ENCODE data around the gene DIO2.

Gene DIO2
- 0 to 0.18 (median 0) reads per million in 4 experiments for total RNA-seq

- no peak for DNase-seq
These were observed at the start of gene DIO2 for GRCh38 chr14:80211153-80212022. DIO2 (minus strand) TSS chr14:80211504; CDS start chr14:80211472, 32 bp downstream.

GRCh38 chr14:80260645-80261044 lies 49.3 kb upstream of the DIO2 start:
- DNase-seq: no peak

- no peak for DNase-seq
These were observed 28.3 kb upstream of the DIO2 start for GRCh38 chr14:80239631-80240030.

GRCh38 chr14:80237143-80237542 lies 25.8 kb upstream of the DIO2 start:
- no peak for DNase-seq

GRCh38 chr14:80233470-80234089 lies 22.3 kb upstream of the DIO2 start:
- no peak for DNase-seq

GRCh38 chr14:80231702-80232101 lies 20.4 kb upstream of the DIO2 start:
- DNase-seq: no peak

GRCh38 chr14:80223696-80224465 lies 12.6 kb upstream of the DIO2 start:
- no peak for DNase-seq

- no peak for DNase-seq
These were observed 5.5 kb upstream of the DIO2 start for GRCh38 chr14:80216818-80217217.

- DNase-seq: no peak
These were observed 4.7 kb upstream of the DIO2 start for GRCh38 chr14:80215756-80216581.

- no peak for DNase-seq
These were observed 3.8 kb upstream of the DIO2 start for GRCh38 chr14:80215081-80215480.

- DNase-seq: no peak
These were observed 2.3 kb upstream of the DIO2 start for GRCh38 chr14:80213602-80214001.

GRCh38 chr14:80212023-80212397 lies 706 bp upstream of the DIO2 start:
- DNase-seq: no peak

- DNase-seq: no peak
These were observed 2.8 kb downstream of the DIO2 start for GRCh38 chr14:80208461-80208860.

GRCh38 chr14:80206351-80207080 lies 4.8 kb downstream of the DIO2 start:
- DNase-seq: no peak

- no peak for DNase-seq
These were observed 8.3 kb downstream of the DIO2 start for GRCh38 chr14:80202888-80203562.

GRCh38 chr14:80200093-80200492 lies 11.2 kb downstream of the DIO2 start:
- DNase-seq: no peak

GRCh38 chr14:80188571-80188970 lies 22.7 kb downstream of the DIO2 start:
- DNase-seq: no peak

GRCh38 chr14:80186301-80186800 lies 25.0 kb downstream of the DIO2 start:
- no peak for DNase-seq

- no peak for DNase-seq
These were observed 34.4 kb downstream of the DIO2 start for GRCh38 chr14:80176893-80177292.

GRCh38 chr14:80172375-80173051 lies 38.8 kb downstream of the DIO2 start:
- no peak for DNase-seq
